Measurements from ENCODE around the gene EML6. TPM values are rescaled to one million over a fixed set of nuclear protein-coding genes. Genes with fewer than 3 reads are reported as not detected.
A peak's percentile ranks its signal among the peaks of the same experiment; 100 is the strongest.

EML6 gene
- total and polyA plus RNA-seq, 10 of the 15 experiments (the other 5 are each of a cell fraction or from before 2014, with no cell fraction given) = 0.09 to 0.67 (median 0.21) TPM

GRCh38 chr2:54723131-54723995 lies at the start of gene EML6 (continued):
- peak; percentile 96 for TF ChIP-seq SIX5 (IDR thresholded peaks at IDR 0.05; ENCODE audit: low read depth, low read length, severe bottlenecking)
- TF ChIP-seq TAF1 (IDR thresholded peaks at IDR 0.05; ENCODE audit: borderline replicate concordance, low read depth, low read length) = no peak
- TF ChIP-seq ELK1 (IDR thresholded peaks at IDR 0.05; ENCODE audit: low read depth, low read length) = 0 out of 2 replicates have a peak, but pooled peaks have one; percentile 26
- TF ChIP-seq CBX3 (IDR thresholded peaks at IDR 0.05; ENCODE audit: borderline replicate concordance, low read depth) = no peak
- TF ChIP-seq EED (IDR thresholded peaks at IDR 0.05; ENCODE audit: low read depth) = 0 out of 2 replicates have a peak, but pooled peaks have one; percentile 17
- no peak for TF ChIP-seq IKZF2 (IDR thresholded peaks at IDR 0.05)
- TF ChIP-seq ZNF687 (IDR thresholded peaks at IDR 0.05) = no peak
- TF ChIP-seq NR2C1 (IDR thresholded peaks at IDR 0.05) = peak; percentile 86
- no peak for TF ChIP-seq STAT3 (IDR thresholded peaks at IDR 0.05; ENCODE audit: low read depth, low read length)
- peak; percentile 47 for TF ChIP-seq PKNOX1 (IDR thresholded peaks at IDR 0.05)
- TF ChIP-seq POLR2AphosphoS2 (IDR thresholded peaks at IDR 0.05; ENCODE audit: low read depth, low read length) = no peak
- TF ChIP-seq CHD2 (IDR thresholded peaks at IDR 0.05; ENCODE audit: borderline replicate concordance, low read depth, low read length) = peak; percentile 79; the same call in 1 of the 2 replicates
- TF ChIP-seq SREBF2 (IDR thresholded peaks at IDR 0.05; ENCODE audit: low read length) = no peak
- TF ChIP-seq POLR2AphosphoS5 (IDR thresholded peaks at IDR 0.05; ENCODE audit: low read length) = no peak
- TF ChIP-seq JUNB (IDR thresholded peaks at IDR 0.05) = no peak
- no peak for TF ChIP-seq MEF2A (IDR thresholded peaks at IDR 0.05; ENCODE audit: insufficient read depth, low read depth, low read length)
- TF ChIP-seq RELB (IDR thresholded peaks at IDR 0.05; ENCODE audit: low read depth) = no peak; the same call in 1 of the 2 replicates

All from GM12878 (cell line).